HG02981 (cell line): ENCODE data around the gene GPC5.
"Not testable (repeated sequence)": the region's sequence is repeated elsewhere in the genome, so short reads cannot be mapped to it uniquely, and the experiment has no call there.

ENCODE experiments used
- ATAC-seq: cut with Tn5 transposase; IDR thresholded peaks from one replicate; pipeline ENCODE4 v1.9.1; 2021; ENCODE audit warnings: mild to moderate bottlenecking, moderate library complexity; ENCODE audit not compliant: unreplicated experiment

GPC5 gene

DNA sequence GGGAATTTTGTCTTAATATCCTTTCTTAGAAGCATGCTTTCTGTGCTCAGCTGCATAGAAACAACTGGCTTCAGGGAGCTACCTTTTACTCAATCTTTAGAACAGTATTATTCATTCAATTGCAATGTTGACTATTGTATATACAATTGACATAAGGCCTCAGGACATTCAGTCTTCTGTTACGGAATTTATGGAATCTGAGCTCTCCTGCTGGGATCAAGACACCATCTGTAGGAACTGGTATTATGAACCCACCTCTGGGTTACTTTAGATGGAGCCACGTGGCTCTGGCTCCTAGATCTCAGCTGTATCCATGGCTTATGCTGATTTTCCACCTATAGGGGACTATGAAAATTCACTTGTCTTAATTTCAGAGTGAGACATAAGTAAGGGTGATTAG, 1112.0 kb downstream of the GPC5 start:
- ATAC-seq = no peak

DNA sequence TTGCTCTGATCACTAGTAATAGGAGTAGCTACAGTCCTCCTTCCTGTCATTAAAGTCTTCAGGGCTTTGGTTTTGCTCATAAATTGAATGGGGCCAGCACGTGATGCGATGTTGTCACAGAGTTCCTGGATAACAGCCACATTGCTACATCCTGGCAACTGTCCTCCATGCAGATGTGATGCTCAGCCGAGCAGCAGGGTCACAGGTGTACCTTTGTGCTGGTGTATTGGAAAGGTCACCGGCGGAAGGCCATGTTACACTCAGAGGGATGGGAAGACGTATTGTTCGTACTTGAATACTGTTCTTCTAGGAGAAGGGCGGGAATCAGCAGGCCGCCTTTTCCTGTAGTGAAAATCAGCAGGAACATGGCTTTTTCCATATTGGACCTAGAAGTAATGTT, 1114.4 kb downstream of the GPC5 start:
- ATAC-seq = no peak

DNA sequence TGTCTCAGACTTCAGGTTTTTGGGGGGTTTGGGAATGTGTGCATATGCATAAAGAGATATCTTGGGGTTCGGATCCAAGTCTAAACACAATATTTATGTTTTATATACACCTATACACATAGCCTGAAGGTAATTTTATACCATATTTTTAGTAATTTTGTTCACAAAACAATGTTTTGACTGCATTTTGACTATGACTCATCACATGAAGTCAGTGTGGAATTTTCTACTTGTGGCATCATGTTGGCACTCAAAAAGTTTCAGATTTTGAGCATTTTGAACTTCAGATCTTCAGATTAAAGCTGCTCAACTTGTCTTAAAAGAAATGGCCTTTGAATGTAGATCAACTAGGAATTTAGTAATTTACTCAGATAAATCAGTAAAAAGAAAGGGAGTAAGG, 1115.3 kb downstream of the GPC5 start:
- no peak for ATAC-seq

DNA sequence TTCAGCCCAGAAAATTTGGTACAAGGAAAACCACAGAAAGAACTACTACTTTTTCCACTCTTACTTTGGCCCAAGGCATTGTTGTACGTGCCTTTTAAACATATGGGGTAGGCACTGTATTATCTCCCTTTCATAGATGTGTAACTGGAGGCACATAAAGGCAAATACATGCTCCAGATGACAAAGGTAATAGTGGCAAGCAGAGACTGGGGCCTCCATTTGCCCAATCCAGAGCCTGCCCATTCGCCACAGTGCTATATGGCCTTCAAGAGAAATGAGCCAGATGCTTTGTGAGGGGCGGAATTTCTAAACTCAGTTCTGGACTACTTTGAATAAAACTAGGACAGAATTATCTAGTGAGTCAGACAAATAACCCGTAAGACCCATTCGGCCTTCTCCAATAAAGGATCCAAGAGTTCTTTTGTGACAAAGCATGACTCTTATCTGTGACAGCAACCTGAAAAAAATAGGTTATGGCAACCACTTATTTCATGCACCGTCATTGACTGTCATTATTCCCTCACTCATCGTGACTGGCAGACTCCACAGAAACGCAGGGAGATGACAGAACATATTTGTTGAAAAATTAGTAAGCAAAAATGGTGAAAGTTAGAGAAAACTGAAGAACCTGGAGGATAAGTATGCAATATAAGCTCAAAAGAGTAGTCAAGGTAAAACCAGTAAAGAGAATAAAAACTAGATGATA, 1116.2 kb downstream of the GPC5 start:
- no peak for ATAC-seq

DNA sequence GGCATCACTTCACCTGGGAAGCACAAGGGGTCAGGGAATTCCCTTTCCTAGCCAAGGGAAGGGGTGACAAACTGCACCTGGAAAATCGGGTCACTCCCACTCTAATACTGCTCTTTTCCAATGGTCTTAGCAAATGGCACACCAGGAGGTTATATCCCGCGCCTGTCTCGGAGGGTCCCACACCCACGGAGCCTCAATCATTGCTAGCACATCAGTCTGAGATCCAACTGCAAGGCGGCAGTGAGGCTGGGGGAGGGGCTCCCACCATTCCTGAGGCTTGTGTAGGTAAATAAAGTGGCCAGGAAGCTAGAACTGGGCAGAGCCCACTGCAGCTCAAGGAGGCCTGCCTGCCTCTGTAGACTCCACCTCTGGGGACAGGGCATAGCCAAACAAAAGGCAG, 1118.5 kb downstream of the GPC5 start:
- not testable (repeated sequence) for ATAC-seq

DNA sequence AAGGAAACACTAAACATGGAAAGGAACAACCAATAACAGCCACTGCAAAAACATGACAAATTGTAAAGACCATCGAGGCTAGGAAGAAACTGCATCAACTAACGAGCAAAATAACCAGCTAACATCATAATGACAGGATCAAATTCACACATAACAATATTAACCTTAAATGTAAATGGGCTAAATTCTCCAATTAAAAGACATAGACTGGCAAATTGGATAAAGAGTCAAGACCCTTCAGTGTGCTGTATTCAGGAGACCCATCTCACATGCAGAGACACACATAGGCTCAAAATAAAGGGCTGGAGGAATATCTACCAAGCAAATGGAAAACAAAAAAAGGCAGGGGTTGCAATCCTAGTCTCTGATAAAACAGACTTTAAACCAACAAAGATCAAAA, 1120.2 kb downstream of the GPC5 start:
- not testable (repeated sequence) for ATAC-seq

DNA sequence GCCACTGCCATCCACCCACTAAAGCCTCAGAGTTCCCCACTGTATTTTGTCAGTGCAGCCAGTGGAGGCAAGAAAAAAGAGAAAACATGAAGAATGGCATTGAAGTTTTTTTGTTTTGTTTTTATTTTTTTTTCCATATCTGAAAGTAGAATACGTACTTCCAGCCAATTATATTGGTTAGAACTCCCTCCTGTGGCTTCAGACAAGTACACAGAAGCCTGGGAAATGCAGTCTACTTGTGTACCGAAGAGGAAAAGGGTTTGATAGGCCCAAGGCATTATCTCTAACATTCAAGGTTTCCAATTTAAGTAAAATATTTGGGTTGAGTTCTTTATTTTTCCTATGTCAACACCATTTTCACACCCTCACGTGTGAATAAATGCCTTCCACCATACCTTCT, 1131.9 kb downstream of the GPC5 start:
- ATAC-seq = no peak

DNA sequence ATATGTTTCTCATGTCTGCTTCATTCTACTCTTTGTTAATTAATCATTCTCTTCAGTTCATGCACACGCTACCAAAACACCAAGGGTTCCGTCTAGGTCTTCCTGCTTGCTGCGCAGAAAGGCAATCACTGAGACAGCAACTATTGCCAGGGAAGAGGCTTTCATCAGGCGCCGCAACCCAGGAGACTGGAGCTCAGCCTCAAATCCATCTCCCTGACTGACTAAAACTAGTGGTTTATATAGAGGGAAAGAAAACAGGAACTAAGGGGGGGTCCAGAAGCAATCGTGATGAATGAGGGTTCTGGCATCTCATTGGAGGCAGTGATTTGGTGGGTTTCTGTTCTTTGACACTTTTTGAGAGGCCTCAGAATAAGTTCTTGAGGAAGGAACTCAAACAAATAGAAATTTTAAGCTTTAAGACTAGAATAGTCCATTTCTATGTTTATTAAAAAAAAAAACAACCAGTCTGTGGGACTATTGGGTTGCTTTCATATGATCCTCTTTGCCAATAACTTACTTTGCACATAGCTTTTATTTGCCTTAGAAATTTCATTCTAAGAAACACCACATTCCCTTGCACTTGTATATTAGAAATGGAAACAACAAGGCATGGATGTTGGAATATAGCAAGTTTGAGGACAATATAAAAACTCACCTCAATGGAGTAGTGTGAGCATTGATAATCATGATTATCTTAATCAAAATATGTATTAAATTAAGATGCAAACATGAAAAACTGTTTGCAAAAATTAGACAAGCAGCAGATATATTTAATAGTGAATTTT, 1137.0 kb downstream of the GPC5 start:
- no peak for ATAC-seq

DNA sequence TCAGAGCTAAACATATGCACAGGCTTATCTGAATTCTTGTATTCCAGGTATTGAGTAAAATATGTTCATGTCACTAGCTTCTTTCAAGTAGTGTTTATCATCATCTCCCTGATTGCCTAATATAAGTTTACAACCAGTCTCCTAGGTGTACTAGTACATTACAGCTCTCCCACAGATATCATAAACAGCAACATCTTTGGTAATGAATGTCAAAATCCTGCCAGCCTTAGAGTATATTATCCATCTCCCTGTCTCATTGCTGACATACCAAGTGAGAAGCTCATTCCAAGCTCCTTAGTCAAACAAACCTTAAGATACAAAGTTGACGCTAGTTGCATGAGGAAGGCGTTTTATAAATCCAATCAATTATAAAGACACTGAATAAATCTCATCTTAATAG, 1139.0 kb downstream of the GPC5 start:
- ATAC-seq = no peak

DNA sequence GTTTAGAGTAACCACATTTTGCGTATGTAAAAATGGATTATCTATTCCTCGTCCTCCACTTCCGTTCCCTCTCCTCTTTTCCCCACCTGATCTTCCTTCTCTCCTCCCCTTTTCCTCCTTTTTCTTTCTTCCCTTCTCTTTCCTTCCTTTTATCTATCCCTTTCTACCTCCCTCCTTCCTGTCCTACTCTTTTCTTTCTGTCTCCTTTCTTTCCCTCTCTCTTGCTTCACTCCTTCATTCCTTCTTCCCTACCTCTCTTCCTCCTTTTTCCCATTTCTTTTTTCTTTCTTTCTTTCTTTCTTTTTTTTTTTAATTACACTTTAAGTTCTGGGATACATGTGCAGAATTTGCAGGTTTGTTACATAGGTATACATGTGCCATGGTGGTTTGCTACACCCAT, 1139.7 kb downstream of the GPC5 start:
- no peak for ATAC-seq

DNA sequence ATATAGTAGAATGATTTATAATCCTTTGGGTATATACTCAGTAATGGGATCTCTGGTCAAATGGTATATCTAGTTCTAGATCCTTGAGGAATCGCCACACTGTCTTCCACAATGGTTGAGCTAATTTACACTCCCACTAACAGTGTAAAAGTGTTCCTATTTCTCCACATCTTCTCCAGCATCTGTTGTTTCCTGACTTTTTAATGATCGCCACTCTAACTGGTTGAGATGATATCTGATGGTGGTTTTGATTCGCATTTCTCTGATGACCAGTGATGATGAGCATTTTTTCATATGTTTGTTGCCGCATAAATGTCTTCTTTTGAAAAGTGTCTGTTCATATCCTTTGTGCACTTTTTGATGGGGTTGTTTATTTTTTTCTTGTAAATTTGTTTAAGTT, 1140.7 kb downstream of the GPC5 start:
- ATAC-seq = not testable (repeated sequence)

DNA sequence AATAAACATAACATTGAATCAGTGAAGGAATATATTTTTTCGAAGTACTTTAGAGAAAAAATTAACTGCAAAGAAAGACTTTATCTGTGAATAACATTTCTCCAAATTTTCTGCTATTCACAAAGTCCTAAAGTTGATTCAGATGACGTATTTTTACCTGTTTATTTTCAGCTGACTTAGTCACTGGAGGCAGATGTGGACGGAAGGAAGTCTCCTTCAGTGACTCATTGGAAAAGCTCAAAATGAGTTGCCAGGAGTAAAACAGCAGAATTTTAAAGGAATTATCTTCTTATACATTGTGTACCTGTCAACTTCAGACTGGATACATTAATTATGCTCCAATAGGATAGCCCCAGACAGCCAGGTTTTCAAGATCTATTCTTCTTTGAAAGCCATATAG, 1148.8 kb downstream of the GPC5 start:
- ATAC-seq = no peak

DNA sequence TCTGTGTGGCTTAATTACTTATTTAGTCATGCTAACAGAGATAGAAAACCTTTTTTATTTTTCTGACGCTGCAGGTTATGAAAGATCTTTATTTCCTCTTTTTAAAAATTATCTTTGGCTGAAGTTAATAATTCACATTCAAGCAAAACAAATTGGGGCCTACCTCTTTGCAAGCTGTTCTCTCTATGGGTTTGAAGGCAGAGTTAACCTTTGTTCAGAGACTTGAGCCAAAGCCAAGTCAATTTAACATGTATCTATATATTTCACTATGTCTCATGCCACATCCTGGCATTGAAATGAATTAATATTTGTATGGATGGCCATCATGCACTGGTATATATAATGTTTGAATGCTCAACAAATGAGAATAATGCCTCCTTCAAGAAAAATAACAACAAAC, 1150.9 kb downstream of the GPC5 start:
- no peak for ATAC-seq

DNA sequence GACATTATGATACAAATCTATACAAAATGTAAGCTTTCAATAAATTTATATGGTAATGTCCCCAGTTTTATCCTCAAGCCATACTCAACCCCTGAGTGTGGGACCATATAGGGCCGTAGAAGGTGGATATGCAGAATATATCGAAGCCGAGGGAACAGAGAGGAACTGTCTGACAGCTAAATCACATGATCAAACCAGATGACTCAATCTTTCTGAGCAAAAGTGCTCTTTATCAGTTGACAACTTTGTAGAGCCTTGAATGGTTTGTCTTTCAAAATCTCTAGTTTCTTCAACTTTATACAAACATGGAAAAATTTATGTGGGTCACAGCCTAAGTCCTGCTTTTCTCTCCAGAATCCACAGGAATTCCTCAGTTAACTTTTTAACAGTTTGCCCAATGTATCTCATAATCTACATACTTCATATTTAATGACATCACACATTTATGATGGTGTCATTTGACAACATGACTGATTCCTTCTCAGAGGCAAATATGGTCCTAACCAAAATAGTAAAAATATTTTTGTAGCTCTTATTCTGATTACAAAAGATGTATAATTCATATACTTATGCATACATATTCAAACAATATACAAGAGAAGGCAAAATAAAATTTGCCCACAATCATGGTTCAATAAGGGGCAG, 1155.2 kb downstream of the GPC5 start:
- ATAC-seq = no peak

DNA sequence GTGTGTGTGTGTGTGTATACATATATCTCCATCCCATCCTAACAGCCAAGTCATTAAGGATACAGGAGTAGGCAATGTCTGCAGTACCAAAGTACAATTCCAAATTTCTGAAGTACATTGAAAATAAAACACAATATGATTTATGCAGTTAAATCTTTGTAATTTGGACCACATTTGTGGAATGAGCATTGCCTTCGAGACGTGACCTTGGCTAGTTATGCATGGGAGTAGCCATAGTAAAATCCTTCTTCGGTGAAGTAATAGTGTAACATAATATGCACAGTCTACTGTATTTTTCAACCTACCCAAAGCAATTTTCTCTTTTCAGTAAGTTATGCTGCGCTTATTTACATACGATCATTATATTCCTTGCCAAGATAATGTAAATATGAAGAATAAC, 1162.5 kb downstream of the GPC5 start:
- ATAC-seq = no peak

DNA sequence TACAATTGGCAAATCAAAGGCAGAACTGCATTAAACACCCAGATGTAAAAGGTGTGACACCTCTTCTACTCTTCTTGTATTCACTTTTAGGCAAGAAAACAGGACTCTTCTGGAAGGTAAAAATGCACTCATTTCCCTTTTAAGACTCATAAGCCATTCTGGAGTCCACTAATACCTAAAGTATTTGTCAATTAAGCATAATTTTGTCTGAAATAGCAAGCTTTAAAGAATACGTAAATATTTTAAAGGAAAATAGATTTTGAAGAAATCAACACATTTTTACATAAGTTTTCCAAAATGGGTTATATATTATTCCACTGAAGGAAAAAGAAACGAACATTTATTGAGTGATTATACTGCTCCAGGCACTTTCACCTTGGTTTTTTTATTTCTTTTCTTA, 1166.5 kb downstream of the GPC5 start:
- no peak for ATAC-seq

DNA sequence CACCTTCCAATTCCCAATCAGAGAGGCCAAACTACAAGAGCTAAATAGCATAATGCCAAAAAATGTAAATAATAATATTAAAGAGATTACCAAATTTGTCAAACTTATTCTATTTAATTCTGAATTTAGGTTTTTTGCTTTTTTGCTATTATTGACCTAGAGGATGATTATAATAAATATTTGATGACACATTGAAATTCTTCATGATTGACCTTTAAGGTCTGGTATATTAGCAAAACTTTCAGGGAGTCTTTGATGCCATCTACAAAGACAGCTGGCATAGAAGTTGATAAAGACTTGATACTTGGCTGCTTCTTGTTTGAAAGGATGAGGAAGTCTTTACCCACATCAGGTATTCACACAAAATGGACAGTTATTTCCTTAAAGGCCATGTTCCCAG, 1168.3 kb downstream of the GPC5 start:
- no peak for ATAC-seq

DNA sequence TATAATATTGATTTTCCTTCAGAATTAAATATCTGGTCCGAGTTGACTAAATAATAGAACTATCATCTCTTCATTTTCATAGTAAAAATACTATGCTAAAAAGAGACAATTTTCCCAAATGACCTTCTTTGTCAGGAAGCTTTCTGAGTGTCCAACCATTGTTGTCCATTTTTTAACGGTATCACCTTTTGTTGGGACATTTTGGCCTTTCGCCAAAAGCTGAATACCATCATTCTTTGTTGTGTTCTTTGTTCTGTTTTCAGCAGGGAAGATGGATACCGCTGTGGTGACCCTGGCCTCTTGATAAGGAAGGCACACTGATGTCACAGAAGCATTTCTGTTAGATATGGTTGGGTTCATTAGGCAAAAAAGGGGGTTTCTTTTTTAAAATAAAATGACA, 1173.8 kb downstream of the GPC5 start:
- no peak for ATAC-seq

DNA sequence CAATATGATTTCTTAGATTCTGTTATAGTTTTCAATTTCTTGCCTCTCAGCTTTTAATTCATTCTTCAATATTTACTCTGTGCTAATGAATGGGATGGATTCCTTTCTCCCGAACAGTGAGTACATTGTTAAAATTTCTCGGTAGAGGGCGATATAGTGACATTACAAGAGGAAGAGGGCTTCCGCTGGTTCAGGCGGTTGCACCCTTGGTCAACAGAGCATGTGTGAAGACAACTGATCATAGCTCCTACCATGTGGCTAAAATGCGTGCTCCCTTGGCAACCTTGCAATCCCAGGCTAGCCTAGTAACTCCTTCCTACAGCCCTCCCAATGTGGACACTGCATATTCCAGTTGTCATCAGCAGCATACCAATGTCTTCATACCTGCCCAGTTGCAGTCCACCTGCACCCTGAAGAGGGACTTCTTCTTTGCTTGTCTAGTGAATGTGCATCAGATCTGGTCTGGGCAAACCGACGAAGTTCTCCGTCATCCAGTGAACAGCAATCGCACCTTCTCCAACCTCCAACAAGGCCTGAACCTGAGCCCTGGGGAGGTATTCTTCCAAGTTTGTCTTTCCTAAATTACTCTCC, 1175.1 kb downstream of the GPC5 start:
- ATAC-seq = no peak

DNA sequence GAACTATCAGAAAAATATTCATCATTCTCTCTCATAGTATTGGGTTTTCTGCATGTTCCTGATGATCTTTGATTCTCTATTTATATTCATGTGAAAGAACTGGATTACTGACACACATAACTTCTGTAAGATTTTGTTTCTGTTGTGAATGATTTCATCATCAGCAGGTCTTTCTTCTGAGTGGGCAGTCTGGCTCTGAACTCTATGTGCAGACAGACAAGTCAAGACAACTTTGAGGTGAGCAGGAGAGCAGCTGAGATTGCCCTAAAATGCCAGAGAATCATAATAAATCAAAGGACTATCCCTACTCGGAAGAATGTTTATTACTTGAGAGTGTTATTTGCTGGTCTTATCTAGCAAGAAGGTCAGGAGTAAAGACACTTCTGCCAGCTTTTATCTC, 1176.1 kb downstream of the GPC5 start:
- no peak for ATAC-seq

DNA sequence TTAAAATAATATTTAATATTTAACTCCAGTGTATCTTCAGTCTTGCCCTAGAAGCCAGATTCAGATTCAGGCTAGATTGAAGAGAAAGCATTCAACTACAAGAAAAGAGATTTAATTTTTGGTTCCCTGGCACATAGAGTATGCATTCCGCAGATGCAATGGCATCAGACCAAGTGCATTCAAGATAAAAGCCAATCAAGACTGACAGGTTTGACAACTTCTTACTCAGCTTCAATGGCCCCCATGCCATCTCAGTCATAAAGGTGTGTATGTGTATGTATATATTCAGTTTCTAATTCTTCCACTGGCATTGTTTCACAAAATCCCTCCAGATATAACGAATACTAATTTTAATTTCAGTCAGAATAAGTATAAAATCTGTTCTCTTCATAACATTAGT, 1177.4 kb downstream of the GPC5 start:
- ATAC-seq = no peak

DNA sequence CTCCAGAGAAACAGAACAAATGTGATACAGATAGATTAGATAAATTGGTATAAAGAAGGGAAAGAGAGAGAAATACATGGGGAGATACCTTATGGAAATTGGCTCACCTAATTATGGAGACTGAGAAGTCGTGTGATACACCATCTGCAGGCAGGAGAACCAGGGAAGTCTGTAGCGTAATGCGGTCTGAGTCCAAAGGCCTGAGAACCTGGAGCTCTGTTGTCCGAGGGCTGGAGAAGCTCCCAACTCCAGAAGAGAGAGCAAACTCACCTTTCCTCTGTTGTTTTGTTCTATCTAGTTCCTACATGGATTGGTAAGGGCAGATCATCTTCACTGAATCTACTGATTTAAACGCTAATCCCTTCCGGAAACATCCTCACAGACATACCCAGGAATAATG, 1179.9 kb downstream of the GPC5 start:
- no peak for ATAC-seq
